GM18498 (cell line): ENCODE measurements around the gene PKN3.
"Not testable (repeated sequence)": the region's sequence is repeated elsewhere in the genome, so short reads cannot be mapped to it uniquely, and the experiment has no call there.

Experiments used
- ATAC-seq: cut with Tn5 transposase; IDR thresholded peaks from one replicate; pipeline ENCODE4 v1.9.1; 2021; ENCODE audit warnings: mild to moderate bottlenecking, moderate library complexity; ENCODE audit not compliant: unreplicated experiment

PKN3 gene

DNA sequence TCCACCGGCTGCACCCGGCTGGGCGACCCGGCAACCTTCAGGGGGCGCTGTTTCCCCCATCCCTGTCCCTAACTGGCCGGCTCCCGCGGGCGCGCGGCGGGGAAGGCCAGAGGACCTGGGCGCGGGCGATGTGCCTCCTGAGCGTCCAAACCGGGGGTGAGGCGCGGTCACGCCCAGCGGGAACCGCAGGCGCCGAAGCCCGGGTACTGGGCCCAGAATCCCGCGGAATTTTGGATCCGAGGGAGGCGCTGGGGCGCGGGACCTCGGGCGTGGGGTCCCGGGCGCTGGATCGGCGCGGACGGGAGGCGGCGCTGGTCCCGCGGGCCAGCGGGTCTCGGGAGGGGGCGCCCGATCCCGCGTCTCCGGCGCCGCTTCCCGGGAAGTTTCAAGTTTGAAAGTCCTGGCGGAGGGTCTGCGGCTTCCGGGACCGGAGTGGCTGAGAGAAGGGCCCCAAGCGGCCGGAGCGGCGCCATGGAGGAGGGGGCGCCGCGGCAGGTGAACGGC is at the start of gene PKN3:
TSS of gene PKN3 (plus strand) at position 59 of the 504 bp plus-strand sequence. CDS start at position 472, 413 bp downstream.
- ATAC-seq = peak; percentile 82

DNA sequence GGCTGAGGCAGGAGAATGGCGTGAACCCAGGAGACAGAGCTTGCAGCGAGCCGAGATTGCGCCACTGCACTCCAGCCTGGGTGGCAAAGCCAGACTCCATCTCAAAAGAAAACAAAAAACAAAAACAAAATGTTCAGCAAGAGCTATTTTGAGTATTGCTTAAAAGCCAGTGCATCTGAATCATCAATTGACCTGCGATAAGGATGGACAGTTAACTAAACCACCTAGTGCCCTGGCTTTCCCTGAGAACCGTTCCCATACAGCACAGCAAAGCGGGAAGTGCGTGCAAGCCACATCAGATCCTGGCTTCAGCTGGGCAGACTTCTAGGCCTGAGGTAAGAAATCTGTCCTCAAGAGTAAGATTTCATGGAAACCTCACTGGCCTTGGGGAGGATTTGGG is 48.4 kb upstream of the PKN3 start:
- ATAC-seq = no peak

DNA sequence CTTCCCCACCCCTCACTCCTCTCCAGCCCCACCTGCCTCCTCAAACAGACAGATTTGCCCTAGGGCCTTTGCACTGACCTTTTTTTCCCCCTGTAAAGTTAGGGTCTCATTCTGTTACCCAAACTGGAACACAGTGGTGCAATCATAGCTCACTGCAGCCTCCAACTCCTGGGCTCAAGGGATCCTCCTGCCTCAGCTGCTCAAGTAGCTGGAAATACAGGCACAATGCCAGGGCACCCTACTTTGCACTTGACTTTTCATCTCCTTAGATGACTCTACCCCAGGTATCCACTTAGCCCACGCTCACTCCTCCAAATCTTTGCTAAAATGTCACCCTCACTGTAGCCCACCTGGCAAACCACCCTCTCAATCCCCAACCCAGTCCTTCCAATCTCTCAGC is 47.8 kb upstream of the PKN3 start:
- no peak for ATAC-seq

DNA sequence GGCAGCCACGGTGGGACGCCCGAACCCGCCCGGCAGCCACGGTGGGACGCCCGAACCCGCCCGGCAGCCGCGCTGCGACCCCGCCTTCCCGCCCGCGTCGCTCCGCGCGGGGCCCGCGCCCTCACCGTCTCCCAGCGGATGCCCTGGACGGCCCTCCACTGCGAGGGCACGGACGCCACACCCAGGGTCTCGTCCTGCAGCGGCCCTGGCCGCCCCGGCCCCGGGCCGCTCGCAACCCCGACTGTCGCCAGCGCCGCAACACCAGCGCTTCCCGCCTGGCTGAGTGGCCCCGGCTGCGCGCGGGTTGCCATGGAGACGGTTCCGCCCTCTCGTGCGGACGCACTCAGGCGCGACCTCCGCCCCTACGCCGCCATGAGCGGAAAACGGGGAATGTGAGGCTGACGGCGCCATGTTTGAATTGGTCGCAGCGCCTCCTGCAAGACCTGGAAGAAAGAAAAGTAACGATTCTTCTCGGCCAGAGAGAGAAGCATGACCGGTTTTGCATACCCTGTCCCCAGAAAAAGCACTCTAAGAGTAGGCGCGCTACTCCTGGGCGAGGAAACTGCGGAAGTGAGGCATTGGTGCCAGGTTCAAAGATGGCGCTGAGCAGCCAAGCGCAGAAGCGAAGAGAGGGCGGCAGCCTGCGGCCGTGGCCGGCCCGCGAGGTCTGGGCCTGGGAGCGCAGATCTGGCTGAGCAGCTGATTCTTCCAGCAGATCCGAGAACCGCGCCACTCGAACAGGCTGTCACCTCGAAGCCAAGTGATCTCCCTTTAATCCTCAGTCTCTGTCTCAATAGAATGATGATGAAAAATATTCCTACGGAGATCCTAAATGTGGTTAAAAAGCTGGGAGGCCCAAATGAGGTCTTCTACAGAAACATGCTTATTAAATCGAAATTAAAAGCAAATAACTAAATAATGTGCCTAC is 45.6 kb upstream of the PKN3 start, which contains the start of gene DYNC2I2:
TSS of gene DYNC2I2 (minus strand) at position 432 of the 928 bp plus-strand sequence. CDS start at position 311, 121 bp downstream.
- peak; percentile 74 for ATAC-seq

DNA sequence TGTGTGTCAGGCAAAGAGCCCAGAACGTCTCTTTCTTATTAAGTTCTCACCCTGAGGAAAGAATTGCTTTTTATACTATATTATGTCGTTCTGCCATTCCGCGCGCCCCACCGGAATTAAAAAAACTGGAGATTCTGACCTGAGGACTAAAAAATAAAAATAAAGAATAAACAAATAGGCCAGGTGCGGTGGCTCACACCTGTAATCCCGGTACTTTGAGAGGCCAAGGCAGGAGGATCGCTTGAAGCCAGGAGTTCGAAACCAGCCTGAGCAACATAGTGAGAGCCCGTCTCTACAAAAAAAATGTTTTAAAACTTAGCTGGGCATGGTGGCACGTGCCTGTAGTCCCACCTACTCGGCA is 45.0 kb upstream of the PKN3 start:
- no peak for ATAC-seq

DNA sequence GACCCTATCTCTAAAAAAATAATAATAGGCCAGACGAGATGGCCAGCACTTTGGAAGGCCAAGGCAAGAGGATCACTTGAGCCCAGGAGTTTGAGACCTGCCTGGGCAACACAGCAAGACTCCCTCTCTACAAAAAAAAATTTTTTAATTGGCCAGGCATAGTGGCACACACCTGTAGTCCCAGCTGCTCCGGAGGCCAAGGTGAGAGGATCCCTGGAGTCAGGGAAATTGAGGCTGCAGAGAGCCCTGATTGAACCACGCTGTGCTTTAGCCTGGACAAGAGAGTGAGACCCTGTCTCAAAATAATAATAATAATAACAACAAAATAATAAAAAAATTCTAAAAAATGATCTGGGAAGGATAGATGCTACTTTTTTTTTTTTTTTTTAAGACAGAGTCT is 44.5 kb upstream of the PKN3 start:
- no peak for ATAC-seq

DNA sequence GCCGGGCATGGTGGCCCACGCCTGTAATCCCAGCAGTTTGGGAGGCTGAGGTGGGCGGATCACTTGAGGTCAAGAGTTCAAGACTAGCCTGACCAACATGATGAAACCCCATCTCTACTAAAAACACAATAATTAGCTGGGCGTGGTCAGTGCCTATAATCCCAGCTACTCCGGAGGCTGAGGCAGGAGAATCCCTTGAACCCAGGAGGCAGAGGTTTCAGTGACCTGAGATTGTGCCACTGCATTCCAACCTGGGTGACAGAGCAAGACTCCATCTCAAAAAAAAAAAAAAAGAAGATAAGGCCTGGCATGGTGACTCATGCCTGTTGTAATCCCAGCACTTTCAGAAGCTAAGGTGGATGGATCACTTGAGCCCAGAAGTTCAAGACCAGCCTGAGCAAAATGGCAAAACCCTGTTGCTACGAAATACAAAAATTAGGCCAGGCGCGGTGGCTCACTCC is 35.8 kb upstream of the PKN3 start:
- not testable (repeated sequence) for ATAC-seq

DNA sequence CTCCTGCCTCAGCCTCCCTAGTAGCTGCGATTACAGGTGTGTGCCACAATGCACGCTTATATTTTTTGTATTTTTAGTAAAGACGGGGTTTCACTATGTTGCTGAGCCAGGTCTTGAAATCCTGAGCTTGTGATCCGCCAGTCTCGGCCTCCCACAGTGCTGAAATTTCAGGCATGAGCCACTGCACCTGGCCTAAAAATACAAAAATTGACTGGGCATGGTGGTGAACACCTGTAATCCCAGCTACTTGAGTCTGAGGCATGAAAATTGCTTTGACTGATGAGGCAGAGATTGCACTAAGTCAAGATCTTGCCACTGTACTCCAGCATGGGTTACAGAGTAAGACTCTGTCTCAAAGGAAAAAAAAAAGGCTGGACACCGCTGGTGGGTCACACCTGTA is 32.5 kb upstream of the PKN3 start:
- ATAC-seq = no peak

DNA sequence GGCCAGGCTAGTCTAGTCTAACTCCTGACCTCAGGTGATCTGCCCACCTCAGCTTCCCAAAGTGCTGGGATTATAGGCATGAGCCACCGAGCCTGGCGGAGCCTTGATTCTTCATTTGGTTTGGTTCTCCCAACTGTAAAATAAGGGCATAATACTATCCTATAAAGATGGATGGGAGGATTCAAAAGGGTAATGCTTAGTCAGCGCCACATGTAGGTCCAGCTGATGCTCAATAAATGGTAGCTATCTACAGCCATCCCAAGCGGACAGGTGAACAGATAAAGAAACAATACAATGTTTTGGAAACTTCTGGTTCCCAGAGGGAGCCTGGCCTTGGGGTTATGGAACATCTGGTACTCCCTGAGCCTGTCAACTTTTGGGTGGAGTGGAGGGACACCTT is 26.9 kb upstream of the PKN3 start:
- ATAC-seq = no peak

DNA sequence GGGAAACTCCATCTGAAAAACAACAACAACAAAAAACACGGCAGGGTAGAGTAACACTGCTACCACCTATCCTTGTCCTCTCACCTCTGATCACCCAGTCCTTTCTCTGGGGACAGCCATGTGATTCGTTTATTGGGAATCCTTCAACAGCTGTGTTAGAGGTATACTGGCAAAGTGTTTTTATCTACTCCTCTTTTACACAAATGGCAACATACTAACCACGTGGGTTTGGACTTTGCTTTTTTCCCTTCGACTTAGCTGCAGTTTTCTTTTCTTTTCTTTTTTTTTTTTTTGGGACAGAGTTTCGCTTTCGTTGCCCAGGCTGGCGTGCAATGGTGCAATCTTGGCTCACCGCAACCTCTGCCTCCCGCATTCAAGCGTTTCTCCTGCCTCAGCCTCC is 24.5 kb upstream of the PKN3 start:
- ATAC-seq = no peak

DNA sequence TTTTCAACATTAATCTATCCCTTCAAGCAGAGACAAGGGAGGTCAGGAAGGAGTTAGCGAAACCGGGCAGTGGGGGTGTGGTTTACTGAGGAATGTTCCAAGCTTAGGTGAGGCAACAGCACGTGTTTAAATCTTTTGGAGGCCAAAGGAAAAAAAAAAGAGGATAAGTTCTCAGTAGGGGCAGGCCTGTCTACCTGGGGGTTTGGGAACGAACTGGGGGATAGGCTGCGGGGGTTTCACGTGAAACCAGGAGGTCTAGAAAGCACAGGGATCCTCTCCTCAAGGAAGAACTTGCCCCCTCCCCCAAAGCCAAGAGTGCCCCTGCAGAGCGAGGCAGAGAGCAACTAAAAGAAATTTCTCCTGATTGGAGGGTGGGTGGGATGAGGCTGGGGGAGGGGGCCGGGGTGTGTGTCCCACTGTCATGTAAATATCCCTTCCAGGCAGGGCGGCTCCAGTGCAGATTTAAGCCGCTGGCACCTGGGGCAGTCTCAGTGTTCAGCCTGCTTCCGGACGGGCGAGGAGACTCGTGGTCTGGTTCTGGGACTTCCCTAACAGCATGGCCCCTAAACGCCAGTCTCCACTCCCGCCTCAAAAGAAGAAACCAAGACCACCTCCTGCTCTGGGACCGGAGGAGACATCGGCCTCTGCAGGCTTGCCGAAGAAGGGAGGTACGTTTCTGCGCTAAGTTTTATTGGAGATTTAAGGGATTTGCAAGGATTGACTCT is 18.8 kb upstream of the PKN3 start:
- ATAC-seq = peak; percentile 34

DNA sequence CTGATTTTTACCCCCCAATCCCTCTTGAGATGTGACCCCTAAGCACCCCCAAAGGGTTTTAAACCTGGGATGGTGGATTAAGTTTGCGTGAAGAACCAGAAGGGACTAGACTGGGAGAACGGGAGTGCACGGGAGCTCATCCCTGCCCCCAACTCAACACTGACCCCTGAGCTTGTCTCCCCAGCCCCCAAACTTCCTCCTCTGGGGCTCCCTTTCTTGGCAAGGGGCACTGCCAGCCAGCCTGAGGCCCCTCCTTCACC is 18.3 kb upstream of the PKN3 start:
- no peak for ATAC-seq

DNA sequence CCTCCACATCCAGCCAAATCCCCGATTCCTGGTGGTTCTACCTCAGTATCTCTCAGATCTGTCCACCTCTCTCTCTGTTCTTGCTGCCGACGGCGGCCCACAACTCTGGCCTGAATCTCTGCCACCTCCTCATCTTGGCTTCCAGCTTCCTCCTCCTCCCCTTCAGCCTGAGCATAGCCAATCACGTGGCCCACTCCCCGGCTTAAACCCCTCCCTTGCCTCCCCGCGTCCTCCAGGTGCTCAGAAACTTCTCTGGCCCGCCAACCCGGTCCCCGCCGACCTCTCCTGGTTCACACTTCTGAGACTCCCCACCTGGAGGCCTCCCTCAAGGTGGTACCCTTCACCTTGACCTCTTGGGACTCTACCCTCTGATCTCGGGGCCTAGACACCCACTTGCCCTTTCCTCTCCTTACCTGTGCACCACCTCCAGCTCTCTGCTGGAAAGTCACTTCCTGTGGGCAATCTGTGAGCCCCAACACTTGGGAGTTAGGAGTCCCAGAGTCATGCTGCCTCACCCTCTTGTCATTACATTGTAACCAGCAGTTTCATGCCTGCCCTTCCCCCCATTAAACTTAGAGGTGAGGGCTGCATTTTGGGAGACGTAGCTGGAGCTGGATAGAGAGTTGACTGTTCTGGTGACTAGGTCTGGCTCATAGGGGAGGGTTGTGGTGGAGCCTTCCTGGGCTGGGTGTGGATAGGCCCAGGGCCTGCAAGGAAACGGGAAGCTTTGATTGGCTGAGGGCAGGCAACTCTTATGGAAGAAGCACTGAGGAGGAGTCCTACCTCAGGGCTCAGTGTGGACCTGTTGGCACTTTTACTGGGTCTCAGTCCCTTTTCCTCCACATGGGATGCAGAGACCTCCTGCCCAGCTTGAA is 17.7 kb upstream of the PKN3 start:
- peak; percentile 26 for ATAC-seq

DNA sequence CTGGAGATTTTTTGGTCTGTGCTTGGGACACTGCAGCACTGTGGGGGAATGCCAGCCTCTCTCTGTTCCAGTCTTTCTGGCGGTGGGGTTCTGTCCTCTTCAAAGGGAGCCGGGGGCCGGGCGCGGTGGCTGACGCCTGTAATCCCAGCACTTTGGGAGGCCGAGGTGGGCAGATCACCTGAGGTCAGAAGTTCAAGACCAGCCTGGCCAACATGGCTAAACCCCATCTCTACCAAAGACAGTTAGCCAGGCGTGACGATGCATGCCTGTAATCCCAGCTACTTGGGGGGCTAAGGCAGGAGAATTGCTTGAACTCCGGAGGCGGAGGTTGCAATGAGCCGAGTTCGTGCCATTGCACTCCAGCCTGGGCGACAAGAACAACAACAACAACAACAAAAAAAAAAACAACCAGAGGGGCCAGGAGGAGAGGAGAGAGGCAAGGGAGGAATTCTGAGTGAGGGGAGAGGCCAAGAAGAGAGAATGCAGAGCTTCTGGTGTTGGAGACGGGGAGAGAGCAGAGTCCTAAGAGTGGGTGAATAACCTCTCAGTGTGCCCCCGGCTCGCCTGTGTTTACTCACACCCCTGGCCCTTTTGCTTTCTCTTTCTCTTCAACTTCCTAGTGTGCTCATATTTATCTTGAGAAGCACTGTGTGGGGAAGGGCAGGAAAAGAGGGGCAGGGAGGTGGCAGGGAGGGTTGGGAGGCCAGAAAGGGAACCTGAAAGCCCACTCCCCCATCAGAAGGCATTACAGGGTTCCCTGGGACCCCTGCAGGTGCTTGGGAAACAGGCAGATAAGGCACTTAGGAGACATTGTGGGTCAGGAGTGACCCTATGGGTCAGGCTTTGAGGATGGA is 16.4 kb upstream of the PKN3 start:
- ATAC-seq = no peak

DNA sequence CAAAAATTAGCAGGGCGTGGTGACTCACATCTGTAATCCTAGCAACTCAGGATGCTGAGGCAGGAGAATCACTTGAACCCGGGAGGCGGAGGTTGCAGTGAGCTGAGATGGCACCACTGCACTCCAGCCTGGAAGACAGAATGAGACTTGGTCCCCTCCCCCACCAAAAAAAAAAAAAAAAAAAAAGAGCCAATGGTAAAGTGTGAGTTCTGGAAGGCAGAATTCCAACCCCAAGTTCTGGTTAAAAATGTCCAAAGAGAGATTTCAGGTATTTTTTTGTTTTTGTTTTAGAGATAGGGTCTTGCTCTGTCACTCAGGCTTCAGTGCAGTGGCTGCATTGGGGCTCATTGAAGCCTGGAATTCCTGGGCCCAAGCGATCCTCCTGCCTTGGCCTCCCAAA is 14.8 kb upstream of the PKN3 start:
- ATAC-seq = no peak

DNA sequence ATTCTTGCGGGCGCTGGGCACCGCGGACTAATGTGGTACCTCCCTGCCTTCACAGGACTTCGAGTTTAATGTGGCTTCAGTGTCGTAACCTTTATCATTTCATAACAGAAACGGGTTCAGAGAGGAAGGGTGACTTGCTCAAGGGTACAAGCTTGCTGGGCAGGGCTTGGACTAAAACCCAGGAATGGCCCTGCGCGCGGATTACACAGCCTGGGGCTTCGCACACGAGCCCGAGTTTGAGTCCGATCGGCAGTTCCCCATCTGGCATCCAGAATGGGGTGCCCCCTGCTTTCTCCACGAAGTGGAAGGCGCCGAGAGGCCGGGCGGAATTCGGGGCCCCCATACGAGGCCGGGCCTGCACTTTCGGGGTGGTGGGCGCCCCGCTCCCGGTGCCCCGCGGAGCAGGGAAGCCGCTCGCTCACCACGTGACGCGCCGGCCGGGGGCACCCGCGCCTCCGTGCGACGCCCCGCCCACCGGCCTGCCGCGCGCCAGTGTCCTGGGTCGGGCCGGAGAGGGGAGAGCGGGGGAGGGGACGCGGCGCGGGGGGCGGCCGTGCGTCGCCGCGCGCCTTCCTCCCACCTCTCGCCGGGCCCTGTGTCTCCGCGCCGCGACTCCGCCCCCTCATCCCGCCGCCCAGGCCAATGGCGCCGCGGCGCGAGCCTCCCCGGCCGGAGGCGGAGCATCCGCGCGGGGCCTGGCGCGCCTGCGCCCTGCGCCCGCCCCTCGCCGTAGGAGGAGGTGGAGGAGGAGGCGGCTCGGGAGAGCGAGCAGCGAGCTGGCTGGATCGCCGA is 13.6 kb upstream of the PKN3 start, which contains the start of gene SET:
TSS of gene SET (plus strand) at position 722 of the 792 bp plus-strand sequence. CDS start 361 bp downstream, outside the sequence.
- peak; percentile 79 for ATAC-seq

DNA sequence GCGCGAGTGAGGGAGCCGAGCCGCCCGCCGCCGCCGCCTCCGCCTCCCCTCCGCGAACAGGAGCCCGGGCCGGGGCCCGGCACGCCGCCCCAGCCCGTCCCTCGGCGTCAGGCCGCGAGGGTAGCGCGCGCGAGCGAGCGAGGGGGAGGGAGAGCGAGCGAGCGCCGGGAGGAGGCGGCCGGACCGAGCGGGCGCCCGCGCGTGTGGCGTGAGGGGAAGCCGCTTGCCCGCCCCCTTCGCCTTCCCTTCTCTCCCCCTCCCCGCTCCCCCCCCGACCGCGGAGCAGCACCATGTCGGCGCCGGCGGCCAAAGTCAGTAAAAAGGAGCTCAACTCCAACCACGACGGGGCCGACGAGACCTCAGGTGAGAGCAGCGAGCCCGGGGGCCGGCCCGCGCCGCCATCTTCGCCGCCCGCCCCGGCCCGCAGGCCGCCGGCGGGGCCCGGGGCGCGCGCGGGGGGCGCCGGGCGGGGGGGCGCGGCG is 13.0 kb upstream of the PKN3 start:
- peak; percentile 23 for ATAC-seq

DNA sequence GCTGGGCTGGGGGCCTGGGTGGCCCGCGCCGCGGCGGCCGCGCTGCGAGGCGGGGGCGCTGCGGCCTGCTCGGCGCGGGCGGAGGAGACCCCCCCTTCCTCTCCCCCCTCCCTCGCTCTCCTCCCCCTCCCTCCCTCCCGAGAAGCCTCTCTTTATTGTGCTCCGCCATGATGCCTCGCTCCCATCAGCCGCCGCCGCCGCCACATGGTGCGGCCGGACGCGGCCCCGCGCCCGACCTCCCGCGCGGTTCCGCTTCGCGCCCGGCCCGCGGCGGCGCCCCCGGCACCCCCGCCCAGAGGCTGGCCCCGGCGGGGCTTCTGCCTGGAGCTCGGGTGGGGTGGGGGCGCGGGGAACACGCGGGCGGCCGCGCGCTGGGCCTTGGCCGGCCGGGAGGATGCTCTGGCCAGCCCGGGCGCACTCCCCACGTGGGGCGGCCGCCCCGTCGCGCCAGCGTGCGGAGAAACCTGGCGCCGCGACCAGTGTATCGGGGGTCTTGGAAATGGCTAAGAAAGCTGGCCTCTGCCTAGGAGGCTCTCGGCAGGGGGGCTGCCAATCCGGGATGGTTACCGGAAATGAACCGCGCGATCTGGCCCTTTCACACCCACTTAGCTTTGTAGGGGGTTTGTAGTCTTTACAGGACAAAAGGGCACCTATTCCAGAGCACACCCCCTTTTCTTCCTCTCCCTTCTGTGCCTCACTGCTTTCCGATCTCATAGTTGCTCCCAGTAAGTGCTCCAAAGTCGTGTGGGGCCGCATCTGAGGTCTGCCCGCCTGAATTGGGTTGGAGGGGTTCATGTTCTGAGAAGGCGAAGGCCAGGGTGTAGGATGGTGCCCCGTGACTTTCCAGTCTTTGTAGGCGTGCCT is 12.3 kb upstream of the PKN3 start:
- peak; percentile 3 for ATAC-seq
